Tibial artery (tissue), 4 donors: ENCODE measurements around the gene TENM3.

Experiments used
- DNase-seq, 2 donors: peaks; one replicate each; pipeline ENCODE4 v3.0.0-alpha.2; 2019
- H3K27ac ChIP-seq, 2 donors: fragments of 200-600 bp; sonication (generic) in 1 of 2; 1 replicate in 1 of 2; 2 replicates in 1 of 2; pipeline ENCODE4 v1.5.1; 2018 to 2019; ENCODE audit warnings: mild to moderate bottlenecking in 1 of 2
- H3K27me3 ChIP-seq, 2 donors: fragments of 200-600 bp; sonication (generic) in 1 of 2; one replicate each; pipeline versions ENCODE4 v1.5.1 to v1.6.0; 2016 to 2019
- H3K36me3 ChIP-seq, 3 donors: fragments of 200-600 bp; sonication (generic) in 2 of 3; one replicate each; pipeline ENCODE4 v1.5.1; 2016 to 2019; ENCODE audit warnings: mild to moderate bottlenecking in 2 of 3
- H3K4me1 ChIP-seq, 4 donors: fragments of 200-600 bp; sonication (generic) in 2 of 4; 1 replicate in 3 of 4; 2 replicates in 1 of 4; pipeline ENCODE4 v1.5.1; 2016 to 2019
- H3K4me3 ChIP-seq, 2 donors: fragments of 200-600 bp; sonication (generic) in 1 of 2; 1 replicate in 1 of 2; 2 replicates in 1 of 2; pipeline ENCODE4 v1.5.1; 2018 to 2019; ENCODE audit warnings: mild to moderate bottlenecking in 2 of 2
- H3K9me3 ChIP-seq, 3 donors: fragments of 200-600 bp; sonication (generic) in 1 of 3; one replicate each; pipeline ENCODE4 v1.5.1; 2016 to 2019
- CTCF ChIP-seq, 2 experiments: fragments of 200-600 bp in 1 of 2; fragments of 450-650 bp in 1 of 2; IDR thresholded peaks; one replicate each; pipeline ENCODE4 v1.5.1; 2017 to 2019; ENCODE audit warnings: antibody characterized with exemption in 2 of 2, mild to moderate bottlenecking in 1 of 2, moderate library complexity in 1 of 2
- intact Hi-C: fragments of 100-400 bp; cut with DNase I; formaldehyde crosslinking; loops from one replicate; pipeline ENCODE4 v1.15.0; 2023; ENCODE audit warnings: low total_unique reads

The TENM3 gene

GRCh38 chr4:182662551-182662950 lies 419.3 kb downstream of the TENM3 start:
- Histone ChIP-seq H3K4me1 (peaks cover 0 to 7% (median 0%) of the 10 kb centered on the region in 4 donors), H3K36me3 (no peaks in the 10 kb centered on the region), H3K9me3 (peaks cover 0 to 16% (median 6%) of the 10 kb centered on the region in 3 donors), H3K27me3 (no peaks in the 10 kb centered on the region), H3K4me3 (no peak overlapping the region), H3K27ac (no peak overlapping the region)
- no peak for TF ChIP-seq CTCF (IDR thresholded peaks at IDR 0.05)
- DNase-seq: no peak
- intact Hi-C loops: no loop called here

GRCh38 chr4:182671231-182671630 lies 428.0 kb downstream of the TENM3 start:
- no peaks in the 10 kb centered on the region for H3K27me3 ChIP-seq
- no peak for TF ChIP-seq CTCF (IDR thresholded peaks at IDR 0.05)
- H3K9me3 ChIP-seq: no peaks in the 10 kb centered on the region
- intact Hi-C loops: no loop called here
- no peaks in the 10 kb centered on the region for H3K4me1 ChIP-seq
- no peaks in the 10 kb centered on the region for H3K36me3 ChIP-seq
- DNase-seq: no peak
- H3K27ac ChIP-seq: no peak overlapping the region
- H3K4me3 ChIP-seq: no peak overlapping the region

GRCh38 chr4:182671749-182672148 lies 428.5 kb downstream of the TENM3 start:
- Histone ChIP-seq H3K27me3 (no peaks in the 10 kb centered on the region), H3K4me1 (no peaks in the 10 kb centered on the region), H3K9me3 (no peaks in the 10 kb centered on the region), H3K4me3 (no peak overlapping the region), H3K36me3 (no peaks in the 10 kb centered on the region), H3K27ac (no peak overlapping the region)
- no peak for DNase-seq
- no peak for TF ChIP-seq CTCF (IDR thresholded peaks at IDR 0.05)
- intact Hi-C loops: no loop called here

- no peak for DNase-seq
- Histone ChIP-seq H3K4me1 (no peaks in the 10 kb centered on the region), H3K27ac (no peak overlapping the region), H3K27me3 (no peaks in the 10 kb centered on the region), H3K9me3 (no peaks in the 10 kb centered on the region), H3K36me3 (no peaks in the 10 kb centered on the region), H3K4me3 (no peak overlapping the region)
- intact Hi-C loops: no loop called here
- no peak for TF ChIP-seq CTCF (IDR thresholded peaks at IDR 0.05)
Observed at GRCh38 chr4:182678590-182678989, 435.4 kb downstream of the TENM3 start.

GRCh38 chr4:182679533-182679932 lies 436.3 kb downstream of the TENM3 start:
- TF ChIP-seq CTCF (IDR thresholded peaks at IDR 0.05): no peak
- intact Hi-C loops: no loop called here
- H3K4me3 ChIP-seq: no peak overlapping the region
- H3K4me1 ChIP-seq: no peaks in the 10 kb centered on the region
- H3K9me3 ChIP-seq: no peaks in the 10 kb centered on the region
- no peaks in the 10 kb centered on the region for H3K27me3 ChIP-seq
- no peak overlapping the region for H3K27ac ChIP-seq
- no peaks in the 10 kb centered on the region for H3K36me3 ChIP-seq
- DNase-seq: no peak

GRCh38 chr4:182680234-182680653 lies 437.0 kb downstream of the TENM3 start:
- no peak for TF ChIP-seq CTCF (IDR thresholded peaks at IDR 0.05)
- H3K9me3 ChIP-seq: no peaks in the 10 kb centered on the region
- no peak for DNase-seq
- intact Hi-C loops: no loop called here
- no peaks in the 10 kb centered on the region for H3K27me3 ChIP-seq
- H3K36me3 ChIP-seq: no peaks in the 10 kb centered on the region
- peak overlapping the region in 1 of 2 donors; percentile 18 for H3K4me3 ChIP-seq
- no peaks in the 10 kb centered on the region for H3K4me1 ChIP-seq
- H3K27ac ChIP-seq: no peak overlapping the region
